GM18502 (cell line): ENCODE measurements around the gene PLA2G4B.

ENCODE experiments used
- ATAC-seq: cut with Tn5 transposase; IDR thresholded peaks from one replicate; pipeline ENCODE4 v1.9.1; 2021; ENCODE audit warnings: mild to moderate bottlenecking; ENCODE audit not compliant: unreplicated experiment, poor library complexity

Gene PLA2G4B, protein sequence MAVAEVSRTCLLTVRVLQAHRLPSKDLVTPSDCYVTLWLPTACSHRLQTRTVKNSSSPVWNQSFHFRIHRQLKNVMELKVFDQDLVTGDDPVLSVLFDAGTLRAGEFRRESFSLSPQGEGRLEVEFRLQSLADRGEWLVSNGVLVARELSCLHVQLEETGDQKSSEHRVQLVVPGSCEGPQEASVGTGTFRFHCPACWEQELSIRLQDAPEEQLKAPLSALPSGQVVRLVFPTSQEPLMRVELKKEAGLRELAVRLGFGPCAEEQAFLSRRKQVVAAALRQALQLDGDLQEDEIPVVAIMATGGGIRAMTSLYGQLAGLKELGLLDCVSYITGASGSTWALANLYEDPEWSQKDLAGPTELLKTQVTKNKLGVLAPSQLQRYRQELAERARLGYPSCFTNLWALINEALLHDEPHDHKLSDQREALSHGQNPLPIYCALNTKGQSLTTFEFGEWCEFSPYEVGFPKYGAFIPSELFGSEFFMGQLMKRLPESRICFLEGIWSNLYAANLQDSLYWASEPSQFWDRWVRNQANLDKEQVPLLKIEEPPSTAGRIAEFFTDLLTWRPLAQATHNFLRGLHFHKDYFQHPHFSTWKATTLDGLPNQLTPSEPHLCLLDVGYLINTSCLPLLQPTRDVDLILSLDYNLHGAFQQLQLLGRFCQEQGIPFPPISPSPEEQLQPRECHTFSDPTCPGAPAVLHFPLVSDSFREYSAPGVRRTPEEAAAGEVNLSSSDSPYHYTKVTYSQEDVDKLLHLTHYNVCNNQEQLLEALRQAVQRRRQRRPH

GRCh38 chr15:41838400-41838897, at the start of gene PLA2G4B:
PLA2G4B (plus strand) TSS chr15:41838847; CDS start chr15:41838914, 67 bp downstream.
- ATAC-seq = no peak

DNA sequence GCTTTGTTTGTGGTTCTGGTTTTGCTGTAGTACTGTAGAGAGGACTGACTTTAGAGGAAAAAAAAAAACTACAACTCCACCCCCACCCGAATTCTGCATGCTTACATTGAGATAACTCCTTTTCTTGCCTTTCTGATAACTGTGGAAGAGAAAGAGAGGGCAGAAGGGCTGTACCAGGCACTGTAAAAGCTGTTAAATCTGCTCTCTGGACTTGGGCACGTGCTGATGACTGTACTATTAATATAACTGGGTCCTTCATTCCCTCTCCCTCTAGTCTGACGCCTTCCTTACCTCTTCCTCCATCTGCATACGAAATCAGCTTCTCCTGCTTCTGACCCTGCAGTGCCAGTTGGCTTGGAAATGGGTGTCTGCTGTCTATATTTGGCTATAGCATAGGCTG, 49.4 kb upstream of the PLA2G4B start:
- ATAC-seq = no peak

DNA sequence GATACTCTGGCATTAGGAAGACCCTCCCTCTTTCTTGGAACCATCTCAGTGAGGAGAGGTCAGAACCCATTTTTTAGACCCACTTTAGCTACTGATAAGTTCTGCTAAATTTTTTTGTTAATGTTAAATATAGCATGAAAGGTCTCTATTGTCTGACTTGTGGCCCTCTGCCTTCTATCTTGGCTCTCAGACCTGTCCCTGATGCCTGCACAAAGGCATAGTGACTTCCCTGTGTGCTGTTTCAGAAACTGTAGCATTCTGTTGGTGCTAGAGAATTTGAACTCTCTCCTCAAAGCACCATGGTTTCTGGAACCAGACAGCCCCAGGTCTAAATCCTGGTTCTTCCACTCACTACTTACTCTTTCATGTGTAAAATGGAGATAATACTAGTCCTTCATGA, 49.0 kb upstream of the PLA2G4B start:
- ATAC-seq = no peak

DNA sequence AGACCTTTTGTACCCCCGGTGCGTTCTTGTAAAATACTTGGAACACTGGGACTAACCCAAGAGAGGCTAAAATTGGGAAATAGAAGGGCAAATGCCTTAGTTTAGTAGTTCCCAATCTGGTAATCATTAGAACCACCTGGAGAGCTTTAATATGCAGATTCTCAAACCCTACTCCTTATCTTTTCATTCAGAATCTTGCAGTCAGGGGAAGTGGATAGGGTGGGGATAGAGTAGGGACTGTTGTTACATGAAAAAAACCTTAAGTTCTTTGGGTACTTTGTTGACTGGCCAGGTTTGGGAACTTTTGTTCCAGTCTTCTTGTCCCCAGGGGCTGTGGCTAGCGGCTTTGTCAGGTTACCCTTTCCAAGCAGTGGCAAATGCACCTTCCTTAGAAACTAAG, 48.5 kb upstream of the PLA2G4B start:
- no peak for ATAC-seq

DNA sequence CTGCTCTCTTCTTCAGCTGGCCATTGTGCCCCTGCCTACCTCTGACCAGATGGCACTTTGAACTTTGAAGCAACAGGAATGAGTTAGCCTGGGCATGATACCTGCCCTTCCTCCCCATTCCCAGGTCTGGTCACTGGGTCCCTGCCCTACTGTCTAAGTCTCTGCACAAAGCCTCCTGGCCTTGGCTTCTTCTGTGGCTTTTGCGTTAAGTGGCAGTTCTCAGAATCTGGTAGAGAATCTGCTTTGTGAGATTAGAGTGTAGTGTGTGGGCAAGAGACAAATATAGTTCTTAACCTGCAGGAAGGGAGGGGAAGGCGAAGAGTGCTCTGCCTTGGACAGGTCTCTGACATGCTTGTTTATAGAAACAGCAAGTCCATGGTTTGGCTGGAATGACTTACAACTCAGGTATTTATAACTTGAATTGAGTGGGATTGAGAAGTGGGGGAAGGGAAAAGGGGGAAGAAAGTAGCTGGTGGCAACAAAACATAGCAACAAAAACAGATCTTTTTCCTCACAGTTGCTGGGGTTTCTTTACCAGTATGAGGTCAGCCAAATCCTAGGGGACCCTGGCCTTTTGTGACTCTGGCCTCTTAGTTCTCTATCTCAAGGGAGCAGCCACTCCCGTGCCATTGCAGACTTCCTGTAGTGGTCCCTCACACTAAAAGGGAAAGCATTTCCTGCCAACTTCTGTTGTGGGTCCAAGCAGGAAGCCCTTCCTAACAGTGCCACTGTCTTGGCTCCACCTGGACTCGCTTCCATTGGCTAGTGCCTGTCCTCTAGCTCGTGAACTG, 47.7 kb upstream of the PLA2G4B start:
- ATAC-seq = no peak

- ATAC-seq = no peak
These were observed 47.1 kb upstream of the PLA2G4B start for GRCh38 chr15:41791547-41791937.

GRCh38 chr15:41792000-41792637, 46.5 kb upstream of the PLA2G4B start:
- no peak for ATAC-seq

DNA sequence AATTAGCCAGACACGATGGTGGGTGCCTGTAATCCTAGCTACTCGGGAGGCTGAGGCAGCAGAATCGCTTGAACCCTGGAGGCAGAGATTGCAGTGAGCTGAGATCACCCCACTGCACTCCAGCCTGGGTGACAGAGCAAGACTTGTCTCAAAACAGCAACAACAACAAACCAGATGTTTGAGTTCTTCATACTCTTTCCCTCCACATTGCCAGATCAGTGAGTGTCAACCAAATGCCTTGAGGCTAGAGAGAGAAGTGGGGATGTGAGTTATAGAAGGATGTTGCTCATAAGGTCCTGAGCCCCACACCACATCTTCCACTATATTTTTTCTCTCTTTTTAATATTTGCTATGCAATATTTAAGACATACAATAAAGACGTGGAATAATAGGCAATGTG, 44.6 kb upstream of the PLA2G4B start:
- no peak for ATAC-seq

- ATAC-seq = no peak
These were observed 42.4 kb upstream of the PLA2G4B start for GRCh38 chr15:41795996-41796856.

DNA sequence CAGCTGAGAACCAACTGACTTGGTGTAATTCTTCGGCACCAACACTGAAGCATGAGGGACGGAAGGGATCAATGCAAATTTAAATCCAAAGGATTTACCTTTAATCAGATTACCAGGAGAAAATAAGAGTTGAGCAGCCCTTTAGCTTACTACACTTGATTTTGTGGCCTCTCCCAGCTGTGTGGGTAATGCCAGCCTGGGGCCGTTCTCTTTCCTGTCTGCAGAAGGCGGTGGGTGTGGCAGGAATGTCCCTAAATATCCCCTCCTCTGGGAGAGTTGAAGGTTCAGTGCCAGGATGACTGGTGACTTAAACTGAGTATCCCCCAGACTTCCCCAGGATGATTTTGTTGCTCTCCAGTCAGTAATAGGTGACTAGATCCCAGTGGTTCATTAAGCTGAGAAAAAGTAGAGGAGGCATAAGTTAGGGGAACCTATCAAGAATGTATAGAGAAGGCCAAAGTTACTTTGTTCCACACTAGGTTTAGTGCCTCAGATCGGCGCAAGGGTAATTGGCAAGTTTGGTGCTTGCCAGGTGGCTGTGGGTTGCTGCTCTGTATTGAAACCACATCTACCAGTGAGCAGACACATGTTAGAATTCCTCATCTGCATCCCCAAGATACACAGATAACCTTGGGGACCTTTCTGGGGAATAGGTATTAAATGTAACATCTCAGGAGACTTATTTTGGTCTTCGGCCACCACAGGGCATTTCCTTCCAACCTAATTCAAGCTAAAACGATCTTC, 41.3 kb upstream of the PLA2G4B start:
- ATAC-seq = no peak

DNA sequence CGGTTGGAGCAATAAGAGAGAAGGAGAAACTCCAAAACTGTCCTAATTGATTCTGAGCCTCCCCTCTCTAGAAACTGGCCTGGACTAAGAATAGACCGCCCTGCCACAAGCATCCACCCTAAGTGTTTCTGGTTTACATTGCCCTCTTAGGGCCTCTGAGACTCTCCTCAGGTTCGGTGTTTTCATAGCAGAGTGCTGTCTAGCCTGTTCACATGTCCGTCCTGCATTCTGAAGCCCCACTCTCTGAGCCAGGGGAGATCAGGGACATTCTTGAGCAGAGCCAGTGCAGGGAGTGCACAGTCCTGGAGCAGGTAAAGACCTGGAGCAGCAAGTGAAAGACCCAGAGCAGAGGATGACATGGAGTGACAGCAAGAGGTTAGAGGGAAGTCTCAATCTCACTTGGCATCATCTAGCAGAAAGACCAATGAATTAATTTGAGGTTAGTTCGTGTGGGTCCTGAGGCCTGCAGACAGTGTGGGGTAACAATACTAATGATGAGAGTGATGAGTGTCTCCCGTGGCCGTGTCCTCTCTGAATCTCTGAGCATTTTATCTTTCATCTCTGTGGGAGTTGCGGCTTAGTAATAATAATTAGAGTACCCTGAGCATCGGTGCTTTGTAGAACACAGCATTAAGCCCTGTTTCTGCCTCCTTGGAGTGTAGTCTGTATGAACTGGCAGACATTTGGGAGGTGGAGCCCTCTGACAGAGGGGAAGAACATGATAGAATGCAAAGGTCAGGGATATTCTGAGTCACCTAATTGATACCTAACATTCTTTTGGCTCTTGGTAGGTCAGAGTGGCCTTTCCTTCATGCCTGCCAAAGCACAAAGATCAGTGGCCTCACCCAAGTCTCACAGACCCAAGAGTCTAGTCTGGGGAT, 39.8 kb upstream of the PLA2G4B start:
- ATAC-seq = no peak

- ATAC-seq = no peak
These were observed 39.2 kb upstream of the PLA2G4B start for GRCh38 chr15:41799488-41799805.

DNA sequence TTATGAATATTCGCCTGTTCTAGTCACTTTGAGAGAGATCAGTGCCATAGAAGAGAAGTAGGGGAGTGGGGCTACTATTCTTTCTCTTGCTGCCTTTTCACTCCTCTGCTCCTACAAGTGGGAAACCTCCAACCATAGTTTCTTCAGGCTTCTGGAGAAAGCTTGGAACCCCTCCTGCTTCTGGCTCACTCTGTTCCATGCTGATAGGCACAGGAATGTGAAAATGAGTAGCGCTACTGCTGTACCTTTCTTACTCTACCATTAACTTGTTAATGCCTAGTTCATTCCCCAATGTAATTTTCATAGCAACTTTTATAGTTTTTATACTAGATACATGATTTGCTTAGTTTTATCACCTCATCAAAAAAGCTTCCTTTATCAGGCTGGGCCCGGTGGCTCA, 37.5 kb upstream of the PLA2G4B start:
- ATAC-seq = no peak

GRCh38 chr15:41801850-41802455, 36.7 kb upstream of the PLA2G4B start:
- no peak for ATAC-seq

GRCh38 chr15:41804361-41804760, 34.3 kb upstream of the PLA2G4B start:
- ATAC-seq = no peak

DNA sequence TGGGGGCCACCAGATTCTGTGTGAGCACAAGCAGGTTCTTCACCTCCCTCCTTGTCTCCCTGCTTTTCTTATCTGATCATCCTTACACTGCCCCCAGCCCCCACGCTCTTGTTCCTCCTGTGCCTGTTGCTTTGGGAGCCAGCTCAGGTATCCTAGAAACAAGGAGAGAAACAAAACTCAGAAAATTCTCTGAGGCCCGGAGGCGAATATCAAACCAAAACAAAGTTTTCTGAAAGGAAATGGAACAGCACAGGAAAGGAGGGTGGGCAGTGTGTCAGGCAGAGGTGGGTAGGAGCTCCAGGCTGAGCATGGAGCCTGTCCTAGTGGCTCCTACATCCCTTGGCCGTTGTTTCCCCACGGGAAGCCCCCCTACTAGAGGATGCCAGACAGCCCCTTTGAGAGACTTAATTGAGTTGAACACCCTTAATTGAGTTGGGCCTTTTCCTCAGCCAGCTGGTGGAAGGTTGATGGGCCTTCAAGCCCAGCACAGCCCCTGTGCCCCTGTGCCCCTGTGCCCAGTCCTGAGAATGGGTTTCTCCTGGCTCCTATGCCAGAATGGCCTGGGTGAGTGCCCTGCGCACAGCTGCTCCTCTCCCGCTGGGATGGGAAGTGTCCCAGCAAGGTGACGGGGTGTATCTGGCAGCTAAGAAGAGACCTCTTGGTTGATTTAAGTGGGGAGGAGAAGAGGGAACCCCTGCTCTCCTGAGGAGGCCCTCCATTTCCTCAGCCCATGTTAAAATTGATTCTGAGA, 33.6 kb upstream of the PLA2G4B start:
- no peak for ATAC-seq

DNA sequence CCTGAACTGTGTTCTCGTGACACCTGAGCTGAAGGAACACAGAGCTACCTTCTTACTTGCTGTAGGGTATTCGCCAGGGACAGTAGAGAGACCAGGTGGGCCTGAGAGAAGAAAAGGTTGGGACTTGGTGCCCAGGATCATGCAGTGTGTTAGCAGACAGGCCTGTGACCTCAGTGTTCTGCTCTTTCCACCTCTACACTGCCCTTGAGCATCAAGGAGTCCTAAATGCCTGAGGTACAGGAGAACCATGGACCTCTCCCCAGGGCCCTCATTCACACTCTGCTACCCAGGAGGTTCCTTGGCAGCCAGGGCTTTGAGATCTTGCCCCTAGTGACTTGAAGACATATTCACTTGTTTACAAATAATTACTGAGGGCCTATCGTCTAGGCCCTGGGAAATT, 32.9 kb upstream of the PLA2G4B start:
- no peak for ATAC-seq
